Lung (tissue), 12 donors: ENCODE measurements around the gene MCU. TPM values are rescaled to one million over a fixed set of nuclear protein-coding genes. Genes with fewer than 3 reads are reported as not detected.
"Not testable (repeated sequence)": the region's sequence is repeated elsewhere in the genome, so short reads cannot be mapped to it uniquely, and the experiment has no call there.

ENCODE experiments used
- ATAC-seq: fragments of 200-7000 bp; cut with Tn5 transposase; one replicate; pipeline ENCODE4 v1.9.1; 2020; ENCODE audit warnings: moderate number of reproducible peaks; ENCODE audit not compliant: insufficient read depth, low FRiP score
- DNase-seq, 3 donors: peaks; one replicate each; pipeline ENCODE4 v3.0.0-alpha.2; 2013 to 2017
- H3K27ac ChIP-seq, 2 donors: one replicate each; pipeline ENCODE4 v1.5.1; 2013; ENCODE audit warnings: mild to moderate bottlenecking in 2 of 2, moderate library complexity in 2 of 2, control low read depth in 1 of 2, inconsistent platforms in 1 of 2, low read depth in 1 of 2, low read length in 1 of 2
- H3K27me3 ChIP-seq, 3 donors: one replicate each; pipeline ENCODE4 v1.5.1; 2013; ENCODE audit warnings: low read length in 2 of 3; ENCODE audit not compliant: control insufficient read depth in 3 of 3, insufficient read depth in 3 of 3
- H3K36me3 ChIP-seq, 4 donors: one replicate each; pipeline ENCODE4 v1.5.1; 2013; ENCODE audit warnings: low read length in 4 of 4, mild to moderate bottlenecking in 1 of 4, moderate library complexity in 1 of 4; ENCODE audit not compliant: control insufficient read depth in 4 of 4, insufficient read depth in 4 of 4
- H3K4me1 ChIP-seq, 5 donors: one replicate each; pipeline ENCODE4 v1.5.1; 2013; ENCODE audit warnings: low read length in 5 of 5, mild to moderate bottlenecking in 2 of 5, moderate library complexity in 1 of 5; ENCODE audit not compliant: control insufficient read depth in 5 of 5, insufficient read depth in 5 of 5
- H3K4me3 ChIP-seq: one replicate; pipeline ENCODE4 v1.5.1; 2013; ENCODE audit warnings: mild to moderate bottlenecking, control low read depth, moderate library complexity
- H3K9ac ChIP-seq, 2 donors: one replicate each; pipeline ENCODE4 v1.5.1; 2013; ENCODE audit warnings: low read length in 2 of 2, control low read depth in 1 of 2; ENCODE audit not compliant: insufficient read depth in 1 of 2
- H3K9me3 ChIP-seq, 4 donors: one replicate each; pipeline ENCODE4 v1.5.1; 2013; ENCODE audit warnings: low read length in 3 of 4, mild to moderate bottlenecking in 1 of 4, moderate library complexity in 1 of 4; ENCODE audit not compliant: control insufficient read depth in 4 of 4, insufficient read depth in 3 of 4
- CTCF ChIP-seq: IDR thresholded peaks from 2 replicates; pipeline ENCODE4 v1.5.1; 2012; ENCODE audit warnings: mild to moderate bottlenecking; ENCODE audit errors: control extremely low read depth, extremely low read depth
- WGBS, 2 donors: extraction: QIAGEN DNeasy Blood & Tissue Kit; methylation state at CpG; one replicate each; pipeline ENCODE4 v1.1.7; 2013; 5-methylcytosine and 5-hydroxymethylcytosine counted together
- polyA plus RNA-seq, 2 donors: library from polyadenylated mRNA; stranded (reverse); fragments of 200-250 nt; gene quantifications; one replicate each; pipeline ENCODE4 v1.2.1, GENCODE V29; 2013
- total RNA-seq, 2 donors: library from RNA; depleted of rRNA in 1 of 2; stranded (reverse); fragments of >200 nt in 1 of 2; gene quantifications; one replicate each; pipeline ENCODE4 v1.2.1, GENCODE V29; 2014 to 2021
- donor health status: control.
- donor health status: control.
- donor health status: Bipolar disorder and iron deficiency.
- donor health status: healthy.
- donor health status: DM: yes; HTN: yes; CAD: no.

MCU gene
- total and polyA plus RNA-seq, 4 donors, result 23.1 to 70.7 (median 29.0) TPM

GRCh38 chr10:72917803-72918332 is 225.9 kb downstream of the MCU start:
- H3K9me3 ChIP-seq, H3K4me3 ChIP-seq, ATAC-seq, H3K27ac ChIP-seq, DNase-seq, H3K4me1 ChIP-seq, H3K27me3 ChIP-seq, H3K36me3 ChIP-seq, H3K9ac ChIP-seq: not testable (repeated sequence)
- WGBS, 2 donors, result 86 to 88% methylated on average over 2 of the region's 2 CpGs

GRCh38 chr10:72918352-72918751 is 226.4 kb downstream of the MCU start:
- Histone ChIP-seq H3K4me1 (no peaks in the 10 kb centered on the region), H3K27me3 (no peaks in the 10 kb centered on the region), H3K9ac (no peak overlapping the region), H3K27ac (no peak overlapping the region), H3K9me3 (peaks cover 0 to 7% (median 3%) of the 10 kb centered on the region in 4 donors), H3K36me3 (no peaks in the 10 kb centered on the region), H3K4me3 (no peak overlapping the region)
- no peak for TF ChIP-seq CTCF
- WGBS, 2 donors, result 93 to 95% methylated on average over 8 of the region's 8 CpGs
- DNase-seq (no peak), ATAC-seq (no peak)

GRCh38 chr10:72921147-72921683 is 229.3 kb downstream of the MCU start:
- H3K4me3 ChIP-seq, H3K9ac ChIP-seq, H3K36me3 ChIP-seq, ATAC-seq, H3K4me1 ChIP-seq, H3K27me3 ChIP-seq, DNase-seq, H3K27ac ChIP-seq, H3K9me3 ChIP-seq: not testable (repeated sequence)
- 95 to 97% methylated on average over 1 of the region's 1 CpG for WGBS, 2 donors

- Histone ChIP-seq H3K9ac (no peak overlapping the region), H3K36me3 (no peaks in the 10 kb centered on the region), H3K4me1 (peaks cover 0 to 1% (median 0%) of the 10 kb centered on the region in 5 donors), H3K9me3 (peaks cover 0 to 5% (median 2%) of the 10 kb centered on the region in 4 donors), H3K27ac (no peak overlapping the region), H3K27me3 (no peaks in the 10 kb centered on the region), H3K4me3 (no peak overlapping the region)
- DNase-seq (no peak), ATAC-seq (no peak)
- no peak for TF ChIP-seq CTCF
- WGBS, 2 donors, result 95 to 97% methylated on average over 13 of the region's 13 CpGs
Observed at GRCh38 chr10:72924351-72924750, 232.4 kb downstream of the MCU start.
